OCI-LY1 (cell line): Measurements from ENCODE around the gene CD79B.
A peak's percentile ranks its signal among the peaks of the same experiment; 100 is the strongest.

Source experiments
- H2AFZ ChIP-seq: fragments of 200-600 bp; sonication (generic), shearing (Covaris generic); 2 replicates; pipeline ENCODE4 v1.6.0; 2014; ENCODE audit warnings: antibody characterized with exemption, mild to moderate bottlenecking, low read length
- H3F3A ChIP-seq: fragments of 200-600 bp; sonication (generic), shearing (Covaris generic); 2 replicates; pipeline ENCODE4 v1.6.0; 2014; ENCODE audit warnings: mild to moderate bottlenecking, antibody characterized with exemption, low read length, moderate library complexity; ENCODE audit not compliant: insufficient read depth
- H3K27ac ChIP-seq: fragments of 200-600 bp; sonication (generic); 2 replicates; pipeline ENCODE4 v1.5.1; 2014; ENCODE audit warnings: low read length, mixed run types, mild to moderate bottlenecking, low read depth; ENCODE audit not compliant: poor library complexity, severe bottlenecking
- H3K27me3 ChIP-seq: fragments of 200-600 bp; sonication (generic); 2 replicates; pipeline ENCODE4 v1.6.0; 2014; ENCODE audit warnings: antibody characterized with exemption, mild to moderate bottlenecking, low read length, moderate library complexity; ENCODE audit not compliant: insufficient read depth
- H3K36me3 ChIP-seq: fragments of 200-600 bp; sonication (generic); 2 replicates; pipeline ENCODE4 v1.6.1; 2014; ENCODE audit warnings: mild to moderate bottlenecking, antibody characterized with exemption, low read length, moderate library complexity, mixed read lengths; ENCODE audit not compliant: insufficient read depth
- H3K4me1 ChIP-seq: fragments of 200-600 bp; sonication (generic); 2 replicates; pipeline ENCODE4 v1.5.1; 2014; ENCODE audit warnings: mild to moderate bottlenecking, low read length, moderate library complexity; ENCODE audit not compliant: insufficient read depth, severe bottlenecking
- H3K4me2 ChIP-seq: fragments of 200-600 bp; sonication (generic), shearing (Covaris generic); 2 replicates; pipeline ENCODE4 v1.6.1; 2014; ENCODE audit warnings: low read length
- H3K4me3 ChIP-seq: fragments of 200-600 bp; sonication (generic); 2 replicates; pipeline ENCODE4 v1.5.1; 2014; ENCODE audit warnings: low read length, low read depth, mild to moderate bottlenecking, mixed read lengths; ENCODE audit not compliant: poor library complexity, severe bottlenecking
- H3K79me2 ChIP-seq: fragments of 200-600 bp; shearing (Covaris generic); 2 replicates; pipeline ENCODE4 v1.6.1; 2016; ENCODE audit warnings: mixed run types, low read length, mixed read lengths; ENCODE audit not compliant: insufficient read depth
- H3K9ac ChIP-seq: fragments of 200-600 bp; sonication (generic), shearing (Covaris generic); 2 replicates; pipeline ENCODE4 v1.6.1; 2014; ENCODE audit warnings: mild to moderate bottlenecking, low read length, mixed read lengths
- H3K9me2 ChIP-seq: fragments of 200-600 bp; sonication (generic), shearing (Covaris generic); 2 replicates; pipeline ENCODE4 v1.6.1; 2014; ENCODE audit warnings: low read depth, mild to moderate bottlenecking, low read length, mixed read lengths
- H3K9me3 ChIP-seq: fragments of 200-600 bp; shearing (Covaris generic); 2 replicates; pipeline ENCODE4 v1.6.1; 2014; ENCODE audit warnings: low read length, mixed read lengths
- H4K20me1 ChIP-seq: fragments of 200-600 bp; sonication (generic), shearing (Covaris generic); 2 replicates; pipeline ENCODE4 v1.6.0; 2016; ENCODE audit warnings: mild to moderate bottlenecking, low read length; ENCODE audit not compliant: insufficient read depth
- CTCF ChIP-seq: fragments of 200-600 bp; sonication (generic), shearing (Covaris generic); IDR thresholded peaks from 2 replicates; pipeline ENCODE4 v1.5.1; 2017; ENCODE audit warnings: mild to moderate bottlenecking, antibody characterized with exemption, low read length, moderate library complexity, mixed read lengths
- EZH2 ChIP-seq: fragments of 200-600 bp; sonication (generic), shearing (Covaris generic); IDR thresholded peaks from 2 replicates; pipeline ENCODE4 v1.8.0; 2017; ENCODE audit warnings: borderline replicate concordance, mixed run types, mild to moderate bottlenecking, antibody characterized with exemption, low read length, moderate library complexity, mixed read lengths

CD79B gene

GRCh38 chr17:63914471-63914870 lies 17.7 kb downstream of the CD79B start:
- Histone ChIP-seq H3K9me3 (no peaks in the 10 kb centered on the region), H3K4me1 (peaks cover 18% of the 10 kb centered on the region), H3K9me2 (no peaks in the 10 kb centered on the region), H3K27me3 (no peaks in the 10 kb centered on the region; the same call in 1 of the 2 replicates), H2AFZ (no peak overlapping the region), H3F3A (no peaks in the 10 kb centered on the region), H3K36me3 (no peaks in the 10 kb centered on the region), H3K4me3 (no peak overlapping the region), H3K9ac (no peak overlapping the region), H3K27ac (no peak overlapping the region), H3K79me2 (no peaks in the 10 kb centered on the region), H4K20me1 (no peaks in the 10 kb centered on the region), H3K4me2 (no peak overlapping the region)
- TF ChIP-seq EZH2 (no peak), CTCF (no peak)

GRCh38 chr17:63911657-63912100 lies 20.5 kb downstream of the CD79B start:
- no peak overlapping the region for H3K4me2 ChIP-seq
- TF ChIP-seq EZH2, result no peak
- peak; percentile 42; the same call in 1 of the 2 replicates for TF ChIP-seq CTCF

GRCh38 chr17:63911041-63911635 lies 21.0 kb downstream of the CD79B start, which contains the start of gene CSHL1:
CSHL1 (minus strand) TSS chr17:63911258; CDS start chr17:63911196, 62 bp downstream.
- no peaks in the 10 kb centered on the region for H3F3A ChIP-seq
- TF ChIP-seq CTCF (no peak), EZH2 (no peak)
- H3K36me3 ChIP-seq, result no peaks in the 10 kb centered on the region
- no peaks in the 10 kb centered on the region for H3K9me2 ChIP-seq
- no peak within 1 kb of the TSS for H3K4me2 ChIP-seq
- no peaks in the 10 kb centered on the region for H3K79me2 ChIP-seq
- H3K27ac ChIP-seq, result no peak within 1 kb of the TSS
- H3K9ac ChIP-seq, result no peak within 1 kb of the TSS
- H4K20me1 ChIP-seq, result no peaks in the 10 kb centered on the region
- H3K4me1 ChIP-seq, result peaks cover 10% of the 10 kb centered on the region
- no peaks in the 10 kb centered on the region for H3K9me3 ChIP-seq
- no peak within 1 kb of the TSS for H2AFZ ChIP-seq
- H3K4me3 ChIP-seq, result no peak within 1 kb of the TSS
- no peaks in the 10 kb centered on the region; the same call in 1 of the 2 replicates for H3K27me3 ChIP-seq

More at GRCh38 chr17:63911657-63912100, 20.5 kb downstream of the CD79B start:
- no peaks in the 10 kb centered on the region for H4K20me1 ChIP-seq
- no peak overlapping the region for H3K27ac ChIP-seq
- no peak overlapping the region for H3K4me3 ChIP-seq
- H3K79me2 ChIP-seq, result no peaks in the 10 kb centered on the region
- H3K4me1 ChIP-seq, result peaks cover 12% of the 10 kb centered on the region
- no peaks in the 10 kb centered on the region; the same call in 1 of the 2 replicates for H3K27me3 ChIP-seq
- no peak overlapping the region for H3K9ac ChIP-seq
- H2AFZ ChIP-seq, result no peak overlapping the region
- H3K36me3 ChIP-seq, result no peaks in the 10 kb centered on the region
- no peaks in the 10 kb centered on the region for H3K9me3 ChIP-seq
- no peaks in the 10 kb centered on the region for H3K9me2 ChIP-seq
- no peaks in the 10 kb centered on the region for H3F3A ChIP-seq
